Urothelium cell line (cell line): ENCODE data around the gene TXNIP.

ENCODE experiments used
- DNase-seq: peaks from one replicate; pipeline ENCODE4 v3.0.0; 2011; ENCODE audit warnings: low spot score, mixed read lengths
- FAIRE-seq: peaks from 2 replicates; lab custom pipeline; 2011; peaks lifted over from hg19 to GRCh38; lab: Jason Lieb, UNC

The TXNIP gene

DNA sequence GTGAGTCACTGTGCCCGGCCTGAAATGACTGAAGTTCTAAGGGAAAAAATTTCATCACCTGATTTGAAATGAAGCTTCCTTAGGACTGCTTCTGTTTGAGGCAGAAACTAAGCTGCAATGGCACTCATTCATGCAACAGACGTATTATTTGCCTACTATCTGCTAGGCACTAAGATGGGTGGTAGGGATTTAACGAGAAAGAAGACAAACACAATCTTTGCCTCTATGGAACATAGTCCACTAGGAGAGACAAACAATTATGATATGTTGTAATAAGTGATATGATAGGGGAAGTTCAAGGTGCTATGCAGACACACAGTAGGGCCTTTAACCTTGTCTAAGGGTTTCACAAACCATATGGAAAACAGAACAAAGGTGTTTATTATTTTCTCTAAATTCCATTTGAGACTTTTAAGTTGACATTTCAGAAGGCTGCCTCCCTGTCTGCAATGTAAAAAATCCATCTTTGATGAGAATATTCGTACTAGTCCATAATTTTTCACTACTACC is 49.8 kb downstream of the TXNIP start:
- no peak for FAIRE-seq

DNA sequence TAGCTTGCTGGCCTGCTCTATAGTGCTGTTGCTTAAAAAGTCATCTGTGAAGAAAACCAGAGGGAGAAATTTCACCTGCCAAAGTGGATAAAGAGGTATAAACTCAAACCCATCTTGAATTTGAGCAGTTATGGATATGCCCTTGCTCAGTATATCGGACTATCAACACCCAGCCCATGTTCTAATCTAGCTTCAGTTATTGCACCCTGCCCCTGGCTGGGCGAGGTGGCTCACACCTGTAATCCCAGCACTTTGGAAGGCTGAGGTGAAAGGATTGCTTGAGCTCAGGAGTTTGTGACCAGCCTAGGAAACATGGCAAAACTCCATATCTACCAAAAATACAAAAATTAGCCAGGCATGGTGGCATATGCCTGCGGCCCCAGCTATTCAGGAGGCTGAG is 51.8 kb downstream of the TXNIP start:
- DNase-seq, result no peak
- no peak for FAIRE-seq

More for the DNA sequence above, 49.8 kb downstream of the TXNIP start:
- DNase-seq, result no peak

DNA sequence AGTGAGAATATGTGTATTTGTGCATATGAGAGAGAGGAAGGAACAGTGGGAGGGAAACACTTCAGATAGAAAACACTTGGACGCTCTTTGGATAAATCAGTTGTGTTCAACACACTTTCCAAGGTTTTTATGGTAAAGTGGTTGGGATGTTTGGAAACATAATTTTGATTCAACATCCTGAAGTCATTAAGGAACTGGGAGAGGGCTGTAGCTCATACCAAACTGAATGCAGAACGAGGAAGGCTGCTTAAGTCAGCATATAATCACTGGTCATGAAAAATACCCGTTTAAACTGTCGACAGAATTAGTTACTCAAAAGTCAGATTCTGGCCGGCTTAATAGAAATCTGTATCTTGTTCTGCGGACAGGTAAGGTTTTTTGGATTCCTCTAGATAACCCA is 53.5 kb downstream of the TXNIP start:
- no peak for FAIRE-seq
- no peak for DNase-seq
